GM12891 (cell line): Measurements from ENCODE around the gene CTNNA3.

Source experiments
- PAX5 ChIP-seq: IDR thresholded peaks from 2 replicates; pipeline ENCODE4 v1.6.1; 2011; ENCODE audit warnings: low read length, moderate library complexity, mild to moderate bottlenecking; ENCODE audit not compliant: insufficient read depth, severe bottlenecking
- POLR2A ChIP-seq: IDR thresholded peaks from 2 replicates; pipeline ENCODE4 v1.6.1; 2011; ENCODE audit warnings: low read depth, low read length, control low read depth
- POLR2AphosphoS5 ChIP-seq: IDR thresholded peaks from 2 replicates; pipeline ENCODE4 v1.6.1; 2011; ENCODE audit warnings: low read depth, low read length, control low read depth
- POU2F2 ChIP-seq: IDR thresholded peaks from 2 replicates; pipeline ENCODE4 v1.6.1; 2011; ENCODE audit warnings: low read depth, mild to moderate bottlenecking, control low read depth, low read length, moderate library complexity
- SPI1 ChIP-seq: IDR thresholded peaks from 2 replicates; pipeline ENCODE4 v1.6.1; 2011; ENCODE audit warnings: low read depth, low read length, control low read depth
- TAF1 ChIP-seq: IDR thresholded peaks from 2 replicates; pipeline ENCODE4 v1.6.1; 2011; ENCODE audit warnings: low read depth, low read length, control low read depth

DNA sequence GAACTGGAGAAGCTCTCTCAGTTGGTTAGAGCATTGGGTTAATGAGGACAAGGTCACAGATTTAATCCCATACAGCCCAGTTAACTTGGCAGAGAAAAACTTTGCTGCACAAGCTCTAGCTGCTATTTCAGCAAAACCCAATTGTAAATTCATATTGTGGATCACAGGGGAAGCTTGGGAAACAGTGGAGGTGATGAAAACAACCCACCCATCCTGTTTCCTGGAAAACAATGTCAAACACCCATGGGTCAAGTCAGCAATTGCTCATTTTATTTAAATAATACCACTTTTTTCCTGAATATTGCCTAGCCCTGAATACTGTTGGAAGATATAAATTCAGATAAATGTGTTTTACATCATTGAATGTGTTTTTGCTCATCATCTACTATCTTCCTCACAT lies 1670.8 kb downstream of the CTNNA3 start:
- no peak for TF ChIP-seq POLR2A
- TF ChIP-seq TAF1, result no peak
- TF ChIP-seq POLR2AphosphoS5, result no peak
- TF ChIP-seq PAX5, result no peak
- TF ChIP-seq POU2F2, result no peak
- no peak for TF ChIP-seq SPI1
